Measurements from ENCODE around the gene LRRC8E.
"Not testable (repeated sequence)": the region's sequence is repeated elsewhere in the genome, so short reads cannot be mapped to it uniquely, and the experiment has no call there.

Gene LRRC8E

GRCh38 chr19:7910321-7911161 is 22.2 kb downstream of the LRRC8E start:
- DNase-seq = no peak

GRCh38 chr19:7911508-7912143 is 23.3 kb downstream of the LRRC8E start:
- no peak for DNase-seq

- no peak for DNase-seq
These were observed 23.9 kb downstream of the LRRC8E start for GRCh38 chr19:7912144-7912696.

GRCh38 chr19:7912697-7913564 is 24.6 kb downstream of the LRRC8E start:
- DNase-seq = no peak

GRCh38 chr19:7913652-7914051 is 25.3 kb downstream of the LRRC8E start:
- DNase-seq = no peak

- no peak for DNase-seq
These were observed 25.8 kb downstream of the LRRC8E start for GRCh38 chr19:7914099-7914498.

GRCh38 chr19:7914598-7915045 is 26.3 kb downstream of the LRRC8E start, which contains the start of gene TGFBR3L:
Gene TGFBR3L, plus strand, starts transcription at chr19:7914830.
- DNase-seq = no peak

GRCh38 chr19:7915250-7916102 is 27.2 kb downstream of the LRRC8E start:
- DNase-seq = no peak

- no peak for DNase-seq
These were observed 28.0 kb downstream of the LRRC8E start for GRCh38 chr19:7916103-7916954.

- no peak for DNase-seq
These were observed 28.6 kb downstream of the LRRC8E start for GRCh38 chr19:7916955-7917266.

GRCh38 chr19:7917267-7918061 is 29.2 kb downstream of the LRRC8E start:
- peak; percentile 30 for DNase-seq

GRCh38 chr19:7918062-7918614 is 29.8 kb downstream of the LRRC8E start:
- not testable (repeated sequence) for DNase-seq

- DNase-seq = no peak
These were observed 30.5 kb downstream of the LRRC8E start for GRCh38 chr19:7918615-7919421.

- peak; percentile 90 for DNase-seq
These were observed 31.6 kb downstream of the LRRC8E start, which contains the start of gene SNAPC2 for GRCh38 chr19:7919610-7920518. Gene SNAPC2, plus strand, starts transcription at chr19:7920338. Its CDS starts 29 bp downstream, at chr19:7920367.

GRCh38 chr19:7920519-7921301 is 32.4 kb downstream of the LRRC8E start:
- peak; percentile 93 for DNase-seq

GRCh38 chr19:7921302-7921966 is 33.1 kb downstream of the LRRC8E start:
- DNase-seq = no peak

All from NCI-H1092 (cell line).